Loucy (cell line): ENCODE data around the gene CYP4F8.

ENCODE experiments used
- EZH2phosphoT487 ChIP-seq: fragments of 200-600 bp; IDR thresholded peaks from 2 replicates; pipeline ENCODE4 v1.6.1; 2018; ENCODE audit warnings: antibody characterized with exemption, mild to moderate bottlenecking, moderate library complexity, borderline replicate concordance
- TF ChIP-seq, protein P1 (sequence below): fragments of 200-600 bp; sonication (generic); conservative IDR thresholded peaks from 2 replicates; pipeline ENCODE4 v1.5.1; 2014; ENCODE audit warnings: mild to moderate bottlenecking, antibody characterized with exemption, low read length

DNA sequence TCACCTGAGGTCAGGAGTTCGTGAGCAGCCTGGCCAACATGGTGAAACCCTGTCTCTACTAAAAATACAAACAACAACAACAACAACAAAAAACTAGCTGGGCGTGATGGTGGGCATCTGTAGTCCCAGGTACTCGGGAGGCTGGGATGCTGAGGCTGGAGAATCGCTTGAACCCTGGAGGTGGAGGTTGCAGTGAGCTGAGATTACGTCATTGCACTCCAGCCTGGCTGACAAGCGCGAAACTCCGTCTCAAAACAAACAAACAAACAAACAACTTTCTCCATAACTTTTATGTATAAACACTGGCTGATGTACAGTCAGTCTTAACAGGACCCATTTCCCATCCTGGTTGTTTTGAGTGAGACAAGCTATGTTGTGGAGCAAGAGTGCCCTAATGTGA, 5.8 kb upstream of the CYP4F8 start:
- TF ChIP-seq, protein P1, sequence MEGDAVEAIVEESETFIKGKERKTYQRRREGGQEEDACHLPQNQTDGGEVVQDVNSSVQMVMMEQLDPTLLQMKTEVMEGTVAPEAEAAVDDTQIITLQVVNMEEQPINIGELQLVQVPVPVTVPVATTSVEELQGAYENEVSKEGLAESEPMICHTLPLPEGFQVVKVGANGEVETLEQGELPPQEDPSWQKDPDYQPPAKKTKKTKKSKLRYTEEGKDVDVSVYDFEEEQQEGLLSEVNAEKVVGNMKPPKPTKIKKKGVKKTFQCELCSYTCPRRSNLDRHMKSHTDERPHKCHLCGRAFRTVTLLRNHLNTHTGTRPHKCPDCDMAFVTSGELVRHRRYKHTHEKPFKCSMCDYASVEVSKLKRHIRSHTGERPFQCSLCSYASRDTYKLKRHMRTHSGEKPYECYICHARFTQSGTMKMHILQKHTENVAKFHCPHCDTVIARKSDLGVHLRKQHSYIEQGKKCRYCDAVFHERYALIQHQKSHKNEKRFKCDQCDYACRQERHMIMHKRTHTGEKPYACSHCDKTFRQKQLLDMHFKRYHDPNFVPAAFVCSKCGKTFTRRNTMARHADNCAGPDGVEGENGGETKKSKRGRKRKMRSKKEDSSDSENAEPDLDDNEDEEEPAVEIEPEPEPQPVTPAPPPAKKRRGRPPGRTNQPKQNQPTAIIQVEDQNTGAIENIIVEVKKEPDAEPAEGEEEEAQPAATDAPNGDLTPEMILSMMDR, result no peak
- TF ChIP-seq EZH2phosphoT487, result no peak
